Fibroblast of pulmonary artery (primary cell): Measurements from ENCODE around the gene AADAC.
"Not testable (repeated sequence)": the region's sequence is repeated elsewhere in the genome, so short reads cannot be mapped to it uniquely, and the experiment has no call there.

ENCODE experiments used
- DNase-seq: peaks from one replicate; pipeline ENCODE4 v3.0.0-alpha.2; 2010; ENCODE audit warnings: low read depth
- H3K4me3 ChIP-seq: replicated peaks from 2 replicates; pipeline ENCODE4 v1.5.1; 2011; ENCODE audit warnings: low read depth, mild to moderate bottlenecking, control low read depth, low read length, moderate library complexity
- CTCF ChIP-seq: IDR thresholded peaks from 2 replicates; pipeline ENCODE4 v1.5.1; 2011; ENCODE audit warnings: mild to moderate bottlenecking, control low read depth, low read length, inconsistent platforms; ENCODE audit errors: missing control alignments

The AADAC gene

GRCh38 chr3:151845306-151845905 is 31.5 kb downstream of the AADAC start:
- no peak overlapping the region for H3K4me3 ChIP-seq
- no peak for DNase-seq
- TF ChIP-seq CTCF, result no peak

- DNase-seq, H3K4me3 ChIP-seq: not testable (repeated sequence)
Observed at GRCh38 chr3:151850065-151850464, 36.1 kb downstream of the AADAC start.

GRCh38 chr3:151852074-151852811 is 38.3 kb downstream of the AADAC start:
- H3K4me3 ChIP-seq, result no peak overlapping the region
- DNase-seq, result no peak
- TF ChIP-seq CTCF, result no peak

GRCh38 chr3:151856118-151856517 is 42.2 kb downstream of the AADAC start:
- no peak overlapping the region for H3K4me3 ChIP-seq
- no peak for DNase-seq
- no peak for TF ChIP-seq CTCF

- H3K4me3 ChIP-seq, result no peak overlapping the region
- no peak for TF ChIP-seq CTCF
- DNase-seq, result no peak
Observed at GRCh38 chr3:151856641-151857040, 42.7 kb downstream of the AADAC start.

- H3K4me3 ChIP-seq, result no peak overlapping the region
- no peak for DNase-seq
- TF ChIP-seq CTCF, result no peak
Observed at GRCh38 chr3:151859233-151859673, 45.3 kb downstream of the AADAC start.

- no peak for TF ChIP-seq CTCF
- no peak for DNase-seq
Observed at GRCh38 chr3:151859905-151860304, 46.0 kb downstream of the AADAC start.

More at GRCh38 chr3:151859905-151860304, 46.0 kb downstream of the AADAC start:
- no peak overlapping the region for H3K4me3 ChIP-seq
